KBM-7 (cell line): ENCODE results near the gene SLC25A10.
"Not testable (repeated sequence)": the region's sequence is repeated elsewhere in the genome, so short reads cannot be mapped to it uniquely, and the experiment has no call there.

ENCODE experiments used
- DNase-seq: peaks from one replicate; pipeline ENCODE4 v3.0.0-alpha.2; 2015
- in situ Hi-C: fragments of 300-500 bp; cut with MboI; formaldehyde crosslinking; loops from 2 replicates; pipeline ENCODE4 v1.14.3; 2020; ENCODE audit warnings: low sequenced_read_pairs, low pct_unique_long_range_greater_than_20kb, mixed read lengths

SLC25A10 gene, protein sequence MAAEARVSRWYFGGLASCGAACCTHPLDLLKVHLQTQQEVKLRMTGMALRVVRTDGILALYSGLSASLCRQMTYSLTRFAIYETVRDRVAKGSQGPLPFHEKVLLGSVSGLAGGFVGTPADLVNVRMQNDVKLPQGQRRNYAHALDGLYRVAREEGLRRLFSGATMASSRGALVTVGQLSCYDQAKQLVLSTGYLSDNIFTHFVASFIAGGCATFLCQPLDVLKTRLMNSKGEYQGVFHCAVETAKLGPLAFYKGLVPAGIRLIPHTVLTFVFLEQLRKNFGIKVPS

DNA sequence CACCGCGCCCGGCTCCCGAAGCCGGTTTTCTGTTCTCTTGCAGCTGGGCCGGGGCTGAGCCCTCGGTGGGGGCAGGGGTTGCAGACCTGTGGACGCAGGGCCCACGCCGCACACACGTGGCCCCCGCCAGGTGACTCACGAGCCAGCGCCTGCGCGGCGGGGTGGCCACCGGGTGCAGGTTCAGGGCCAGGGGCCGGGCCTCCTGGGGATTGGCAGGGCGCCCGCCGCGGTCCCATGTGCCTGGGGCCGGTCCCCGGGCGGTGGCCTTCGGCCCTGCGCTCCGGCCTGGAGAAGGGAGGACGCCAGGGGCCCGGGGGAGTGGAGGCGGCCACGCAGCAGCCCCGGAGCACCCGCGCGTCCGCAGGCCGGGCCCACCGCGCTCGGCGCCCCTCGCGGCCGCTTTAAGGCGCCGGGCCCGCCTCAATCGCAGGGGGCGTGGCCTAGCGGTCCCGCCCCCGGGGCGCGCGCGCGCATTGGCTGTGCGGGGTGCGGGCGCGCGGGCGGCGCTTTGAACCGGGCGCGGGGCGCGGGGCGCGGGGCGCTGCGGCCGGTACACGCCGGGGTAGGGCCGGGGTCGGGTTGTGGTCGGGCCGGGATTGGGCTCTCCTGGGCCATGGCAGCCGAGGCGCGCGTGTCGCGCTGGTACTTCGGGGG is at the start of gene SLC25A10:
SLC25A10 (plus strand) TSS at position 471 of the 654 bp plus-strand sequence; CDS start at position 614, 143 bp downstream.
- in situ Hi-C loops = no loop called here
- DNase-seq = peak; percentile 80

DNA sequence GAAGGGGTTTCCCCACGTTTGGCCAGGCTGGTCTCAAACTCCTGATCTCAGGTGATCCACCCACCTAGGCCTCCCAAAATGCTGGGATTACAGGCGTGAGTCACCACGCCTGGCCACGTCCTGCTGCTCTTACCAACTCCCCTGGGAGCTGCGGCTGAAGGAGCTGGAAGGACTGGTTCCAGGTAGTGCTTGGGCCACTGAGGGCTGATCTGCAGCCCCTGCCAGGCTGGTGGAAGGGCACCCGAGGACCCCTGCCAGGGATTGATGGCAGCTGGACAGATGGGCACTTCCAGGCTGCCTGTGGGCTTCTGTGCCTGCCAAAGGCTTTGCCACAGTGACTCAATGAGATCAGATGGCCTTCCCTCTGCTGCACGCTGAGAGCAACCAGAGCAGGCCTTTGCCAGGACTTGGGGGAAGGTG is 48.0 kb upstream of the SLC25A10 start:
- in situ Hi-C loops = no loop called here
- DNase-seq = no peak

DNA sequence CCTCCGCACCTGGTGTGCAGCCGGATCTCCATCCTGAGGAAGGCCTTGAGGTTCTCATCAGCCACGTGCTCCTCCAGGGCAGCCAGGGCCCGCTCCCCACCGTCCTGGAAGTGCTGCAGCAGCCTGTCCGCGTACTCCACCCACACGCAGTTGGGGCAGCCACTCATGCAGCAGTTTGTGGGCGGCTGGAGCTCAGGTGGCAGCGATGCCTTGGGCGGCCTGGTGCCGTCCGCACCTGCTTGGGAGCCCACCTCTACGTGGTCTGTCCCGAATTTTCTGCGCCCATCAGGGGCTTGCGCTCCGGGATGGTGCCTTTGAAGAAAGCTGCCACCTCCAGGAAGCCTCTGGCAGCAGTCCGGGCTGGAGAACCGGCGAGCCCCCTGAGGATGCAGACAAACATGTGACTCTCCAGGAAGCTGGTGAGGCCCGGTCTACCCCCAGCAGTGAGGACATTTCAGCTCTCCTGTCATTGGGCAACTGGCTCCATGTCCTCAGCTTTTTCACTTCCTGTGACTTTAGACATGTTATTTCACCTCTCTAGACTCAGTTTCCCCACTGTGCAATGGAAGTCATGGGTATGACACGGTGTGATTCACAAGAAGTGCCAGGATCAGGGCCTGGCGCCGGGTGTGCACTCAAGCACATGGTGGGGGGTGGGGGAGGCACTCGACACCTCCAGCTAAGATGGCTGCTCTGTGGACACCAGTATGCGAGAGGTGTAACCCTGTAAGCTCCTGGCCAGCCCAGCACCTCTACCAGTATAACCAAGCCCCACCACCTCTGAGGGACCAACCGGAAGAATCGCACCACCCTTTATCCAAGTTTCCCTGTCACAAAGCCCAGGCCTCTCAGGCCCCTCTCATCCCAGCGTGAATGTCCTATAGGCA is 46.6 kb upstream of the SLC25A10 start:
- DNase-seq = peak; percentile 39
- in situ Hi-C loops = no loop called here

DNA sequence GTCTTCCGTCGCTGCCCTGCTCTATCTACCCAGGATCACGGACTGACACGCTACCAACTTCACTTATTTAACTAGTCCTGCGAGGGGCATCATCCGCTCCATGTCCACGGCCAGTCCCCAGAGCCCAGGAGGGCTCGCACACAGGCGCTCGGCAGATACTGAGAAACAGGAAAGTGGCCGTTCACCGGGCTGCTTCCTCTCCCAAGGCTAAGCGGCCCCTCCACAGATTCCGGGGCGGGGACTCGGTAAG is 46.1 kb upstream of the SLC25A10 start:
- in situ Hi-C loops = no loop called here
- DNase-seq = no peak

DNA sequence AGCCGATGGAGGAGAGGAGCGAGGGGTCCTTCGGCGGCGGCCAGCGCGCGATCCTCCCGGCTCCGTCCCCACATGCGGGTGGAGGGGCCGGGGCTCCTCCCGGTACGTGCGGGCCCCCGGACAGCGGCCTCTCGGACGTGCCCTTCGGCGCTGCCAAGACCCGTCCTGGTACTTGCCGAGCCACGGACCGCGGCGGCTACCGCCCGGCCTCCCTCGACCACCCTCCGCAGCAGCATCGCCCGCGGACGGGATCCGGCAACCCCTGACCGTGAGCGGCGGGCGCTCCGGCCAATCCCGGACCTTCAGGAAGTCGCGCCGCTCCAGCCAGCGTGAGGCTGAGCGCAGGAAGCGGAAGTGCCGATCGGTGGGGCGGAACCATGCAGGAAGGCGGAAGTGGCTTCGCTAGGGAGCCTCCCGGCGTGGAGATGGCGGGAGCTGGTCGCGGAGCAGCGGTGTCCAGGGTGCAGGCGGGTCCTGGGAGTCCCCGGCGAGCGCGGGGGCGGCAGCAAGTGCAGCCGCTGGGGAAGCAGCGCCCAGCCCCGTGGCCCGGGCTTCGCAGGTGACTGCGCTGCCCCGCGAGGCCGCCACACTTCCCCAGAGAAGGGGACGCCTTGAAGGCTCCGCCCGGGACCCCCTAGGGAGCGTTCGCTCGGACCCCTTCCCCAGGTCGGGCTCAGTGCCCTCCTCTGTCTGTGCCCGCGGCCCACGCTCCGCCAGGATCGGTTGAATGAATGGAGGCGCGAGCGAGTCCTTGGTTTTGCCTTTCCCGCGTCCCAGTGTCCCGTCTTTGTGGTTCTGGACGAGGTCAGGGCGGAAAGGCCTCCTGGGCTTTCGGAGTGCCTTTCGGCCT is 45.5 kb upstream of the SLC25A10 start, which contains the start of the genes CCDC137 and OXLD1:
CCDC137 (plus strand) TSS at position 396 of the 850 bp plus-strand sequence; CDS start at position 426, 30 bp downstream.
OXLD1 (minus strand) TSS at position 264 of the 850 bp plus-strand sequence; CDS start at position 236, 28 bp downstream.
- in situ Hi-C loops = no loop called here

DNA sequence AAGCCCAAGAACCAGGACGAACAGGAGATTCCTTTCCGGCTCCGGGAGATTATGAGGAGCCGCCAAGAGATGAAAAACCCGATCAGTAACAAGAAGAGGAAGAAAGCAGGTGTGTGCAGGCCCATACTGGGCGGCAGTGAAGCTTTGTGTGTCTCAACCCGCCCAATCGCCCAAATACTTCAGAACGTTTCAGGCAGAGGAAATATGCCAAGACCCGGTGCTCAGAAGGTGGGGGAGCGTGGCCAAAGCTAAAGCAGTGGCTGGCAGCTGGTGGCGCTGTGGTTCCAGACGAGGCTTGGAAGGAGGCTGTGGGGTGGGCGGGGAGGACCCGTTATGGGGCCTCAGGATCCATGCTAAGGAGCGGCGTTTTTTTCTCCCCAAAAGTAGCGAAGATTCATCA is 44.3 kb upstream of the SLC25A10 start:
- peak; percentile 62 for DNase-seq
- in situ Hi-C loops = no loop called here

More for the DNA sequence above, 45.5 kb upstream of the SLC25A10 start, which contains the start of the genes CCDC137 and OXLD1:
- peak; percentile 94 for DNase-seq

DNA sequence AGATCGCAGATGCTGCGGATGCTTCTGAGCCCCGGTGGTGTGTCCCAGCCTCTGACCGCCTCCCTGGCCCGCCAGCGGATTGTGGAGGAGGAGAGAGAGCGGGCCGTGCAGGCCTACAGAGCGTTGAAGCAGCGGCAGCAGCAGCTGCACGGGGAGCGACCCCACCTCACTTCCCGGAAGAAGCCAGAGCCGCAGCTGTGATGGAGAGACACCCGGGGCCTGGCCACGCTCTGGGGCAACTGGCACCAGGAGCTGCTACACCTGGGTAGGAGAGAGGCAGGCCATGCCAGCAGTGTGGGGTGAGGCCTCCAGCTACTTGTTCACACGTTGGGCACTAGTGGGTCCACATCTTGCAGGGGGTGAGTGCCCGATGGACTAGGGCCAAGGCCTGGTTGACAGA is 39.6 kb upstream of the SLC25A10 start:
- in situ Hi-C loops = no loop called here
- no peak for DNase-seq

DNA sequence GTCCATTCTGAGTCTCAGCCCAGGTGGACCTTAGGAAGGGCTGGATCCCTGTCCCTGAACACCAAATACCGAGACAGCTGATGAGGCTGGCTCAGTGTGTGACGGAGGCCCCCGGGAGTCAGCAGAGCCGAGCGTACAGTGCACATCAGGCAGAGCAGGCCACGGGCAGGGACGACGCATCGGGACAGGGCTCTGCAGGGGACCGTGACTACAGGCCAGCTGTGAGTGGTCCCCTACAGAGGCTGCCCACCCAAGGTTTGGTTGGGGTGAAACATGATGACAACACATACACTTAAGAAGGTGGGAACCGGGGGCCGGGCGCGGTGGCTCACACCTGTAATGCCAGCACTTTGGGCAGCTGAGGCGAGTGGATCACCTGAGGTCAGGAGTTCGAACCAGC is 39.1 kb upstream of the SLC25A10 start:
- in situ Hi-C loops = no loop called here

DNA sequence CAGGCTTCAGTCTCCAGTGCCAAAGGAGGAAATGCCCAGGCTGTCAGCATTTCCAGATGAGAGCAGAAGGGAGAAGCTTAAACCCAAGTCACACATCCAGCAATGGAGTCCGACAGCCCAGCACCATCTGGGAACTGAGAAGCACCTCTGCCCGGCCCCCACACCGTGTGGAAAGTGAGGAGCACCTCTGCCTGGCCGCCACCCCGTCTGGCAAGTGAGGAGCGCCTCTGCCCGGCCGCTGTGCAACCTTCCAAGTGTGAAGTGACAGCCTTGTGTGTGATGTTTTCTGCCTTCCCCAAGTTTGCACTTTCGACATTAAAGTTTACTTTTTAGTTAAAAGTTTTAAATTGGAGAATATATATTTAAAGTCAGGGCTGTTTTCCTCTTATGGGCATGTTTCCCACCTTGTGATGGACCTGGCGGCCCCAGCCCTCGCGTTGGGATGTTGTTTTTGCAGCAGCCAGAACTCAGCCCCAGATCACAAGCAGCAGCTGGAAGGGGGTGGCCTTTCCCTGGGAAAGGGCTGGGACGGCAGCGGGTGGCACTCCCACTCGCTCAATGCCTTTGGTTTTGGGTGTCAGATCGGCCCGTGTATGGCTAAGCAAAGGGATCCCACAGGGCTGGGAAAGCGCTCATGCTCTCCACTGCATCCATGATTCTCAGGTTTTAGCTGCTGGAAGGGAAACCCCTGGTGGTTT is 38.4 kb upstream of the SLC25A10 start:
- in situ Hi-C loops = no loop called here
- no peak for DNase-seq

More for the DNA sequence above, 39.1 kb upstream of the SLC25A10 start:
- no peak for DNase-seq

DNA sequence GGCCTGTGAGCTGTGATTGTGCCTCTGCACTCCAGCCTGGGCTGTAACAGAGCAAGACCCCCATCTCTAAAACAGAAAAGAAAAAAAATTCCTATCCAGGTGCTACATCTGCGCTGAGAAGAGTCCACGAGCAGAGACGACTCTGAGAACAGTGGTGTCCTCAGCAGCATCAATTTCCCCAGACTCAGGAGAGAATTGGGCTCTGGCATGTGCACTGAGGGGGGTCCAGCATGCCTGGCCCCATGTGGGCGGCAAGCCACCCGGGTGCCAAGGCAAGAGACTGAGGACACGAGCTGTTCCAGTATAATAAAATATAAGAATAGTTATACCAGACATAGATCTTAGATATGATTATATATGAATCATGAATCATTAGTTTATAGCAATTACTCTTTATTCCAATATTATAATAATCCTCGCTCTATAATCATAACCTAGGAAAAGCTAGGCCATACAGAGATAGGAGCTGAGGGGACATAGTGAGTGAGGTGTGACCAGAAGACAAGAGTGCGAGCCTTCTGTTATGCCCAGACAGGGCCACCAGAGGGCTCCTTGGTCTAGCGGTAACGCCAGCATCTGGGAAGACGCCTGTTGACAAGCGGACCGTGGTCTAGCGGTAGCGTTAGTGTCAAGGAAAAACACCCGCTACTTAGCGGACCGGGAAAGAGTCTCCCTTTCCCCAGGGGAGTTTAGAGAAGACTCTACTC is 36.4 kb upstream of the SLC25A10 start:
- in situ Hi-C loops = not testable (repeated sequence)
- peak; percentile 70 for DNase-seq

DNA sequence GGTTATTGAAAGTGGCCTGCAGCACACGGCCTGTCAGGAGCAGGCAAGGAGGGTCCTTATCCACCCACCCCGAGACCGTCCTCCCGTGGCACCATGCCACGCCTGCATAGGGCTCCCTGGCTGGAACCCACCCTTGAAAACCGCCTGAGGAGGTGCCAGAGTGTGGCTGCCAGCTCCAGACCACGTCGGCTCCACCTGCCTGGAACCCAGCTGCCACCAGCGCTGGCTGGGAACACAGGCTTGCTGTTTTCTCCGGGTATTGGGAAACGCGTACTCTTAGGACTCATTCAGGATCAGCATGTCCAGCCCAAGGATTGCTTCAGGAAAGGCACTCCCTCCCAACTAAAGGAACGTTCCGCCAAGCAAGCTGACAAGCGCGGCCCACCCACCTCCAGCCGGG is 35.2 kb upstream of the SLC25A10 start:
- in situ Hi-C loops = no loop called here
- DNase-seq = no peak

DNA sequence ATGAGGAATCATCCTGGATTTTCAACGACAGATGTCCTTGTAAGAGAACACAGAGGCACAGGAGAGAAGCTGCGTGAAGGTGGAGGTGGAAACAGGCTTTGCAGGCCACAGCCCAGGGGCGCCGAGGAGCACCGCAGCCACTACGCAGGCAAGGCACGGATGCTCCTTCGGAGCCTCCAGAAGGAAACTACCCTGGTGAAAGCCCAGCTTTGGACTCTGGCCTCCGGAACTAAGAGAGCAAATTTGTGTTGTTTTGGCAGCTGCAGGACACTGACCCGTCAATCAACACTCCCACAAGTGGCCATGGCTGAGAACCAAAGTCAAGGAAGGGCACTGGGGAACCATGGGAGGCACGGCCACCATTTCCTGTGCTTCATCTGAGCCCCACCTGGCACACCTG is 31.9 kb upstream of the SLC25A10 start:
- in situ Hi-C loops = no loop called here
- no peak for DNase-seq

DNA sequence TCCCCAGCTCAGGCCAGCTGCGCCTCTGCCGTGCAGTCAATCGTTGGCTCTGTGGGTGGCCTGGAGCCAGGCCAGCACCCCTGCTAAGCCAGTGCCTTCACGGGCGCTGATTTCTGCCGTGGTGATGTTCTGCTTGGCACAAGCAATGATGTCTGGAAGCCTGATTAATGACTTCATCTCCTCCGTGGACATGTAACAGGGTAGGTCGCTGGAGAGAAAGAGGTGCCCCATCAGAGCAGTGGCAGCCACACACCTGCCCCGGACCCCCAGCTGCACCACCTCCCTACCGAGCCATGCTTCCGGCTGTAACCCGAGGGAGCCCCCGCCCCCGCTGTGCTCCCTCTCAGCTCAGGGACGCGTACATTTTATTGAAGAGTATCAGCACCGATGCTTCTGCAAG is 30.4 kb upstream of the SLC25A10 start:
- no peak for DNase-seq
- in situ Hi-C loops = no loop called here

DNA sequence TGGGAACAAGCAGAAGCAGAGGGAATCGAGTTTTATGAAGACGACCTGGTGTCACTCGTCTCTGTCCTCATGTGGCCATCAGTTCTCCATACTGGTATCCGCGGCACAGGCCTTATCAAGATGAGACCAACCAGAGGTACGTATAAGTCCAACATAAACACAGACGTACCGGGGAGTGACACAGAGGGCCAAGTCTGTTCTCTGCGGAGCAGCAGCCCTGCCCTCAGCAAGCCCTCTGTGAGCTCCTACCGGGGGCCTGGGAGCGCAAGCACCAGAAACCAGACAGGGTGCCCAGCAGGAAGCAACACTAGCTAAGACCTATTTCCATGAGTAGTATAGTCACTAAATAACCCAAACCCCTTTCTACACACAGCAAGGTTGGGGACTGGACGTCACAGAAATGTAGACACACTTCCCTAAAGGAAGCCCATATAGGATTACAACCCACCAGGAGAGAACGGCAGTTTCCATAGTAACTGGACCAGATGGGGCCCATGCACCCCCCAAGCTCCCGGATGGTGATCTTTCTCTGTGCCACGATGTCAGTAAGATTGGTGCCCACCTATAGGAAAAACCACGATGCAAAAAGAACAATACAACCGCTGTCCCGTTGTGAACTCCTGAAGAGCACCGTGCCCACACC is 29.4 kb upstream of the SLC25A10 start:
- peak; percentile 36 for DNase-seq
- in situ Hi-C loops = no loop called here

DNA sequence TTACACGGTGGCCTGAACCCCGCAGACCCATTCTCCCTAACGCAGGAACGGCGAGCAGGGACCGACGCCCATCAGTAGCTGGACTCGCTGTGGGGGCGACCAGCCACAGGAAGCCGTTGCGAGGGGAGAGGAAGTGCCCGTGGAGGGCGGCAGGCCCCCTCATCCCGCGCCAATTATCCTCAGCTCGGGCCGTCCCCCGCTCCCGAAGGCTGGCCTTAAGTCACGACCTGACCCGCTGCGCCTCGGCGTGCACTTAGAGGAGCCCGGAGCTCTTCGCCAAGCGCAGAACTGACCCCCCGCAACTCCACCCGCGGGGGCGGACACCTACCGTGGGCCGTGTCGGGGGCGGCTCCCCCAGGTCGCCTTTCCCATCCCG is 28.9 kb upstream of the SLC25A10 start:
- peak; percentile 31 for DNase-seq
- in situ Hi-C loops = no loop called here

DNA sequence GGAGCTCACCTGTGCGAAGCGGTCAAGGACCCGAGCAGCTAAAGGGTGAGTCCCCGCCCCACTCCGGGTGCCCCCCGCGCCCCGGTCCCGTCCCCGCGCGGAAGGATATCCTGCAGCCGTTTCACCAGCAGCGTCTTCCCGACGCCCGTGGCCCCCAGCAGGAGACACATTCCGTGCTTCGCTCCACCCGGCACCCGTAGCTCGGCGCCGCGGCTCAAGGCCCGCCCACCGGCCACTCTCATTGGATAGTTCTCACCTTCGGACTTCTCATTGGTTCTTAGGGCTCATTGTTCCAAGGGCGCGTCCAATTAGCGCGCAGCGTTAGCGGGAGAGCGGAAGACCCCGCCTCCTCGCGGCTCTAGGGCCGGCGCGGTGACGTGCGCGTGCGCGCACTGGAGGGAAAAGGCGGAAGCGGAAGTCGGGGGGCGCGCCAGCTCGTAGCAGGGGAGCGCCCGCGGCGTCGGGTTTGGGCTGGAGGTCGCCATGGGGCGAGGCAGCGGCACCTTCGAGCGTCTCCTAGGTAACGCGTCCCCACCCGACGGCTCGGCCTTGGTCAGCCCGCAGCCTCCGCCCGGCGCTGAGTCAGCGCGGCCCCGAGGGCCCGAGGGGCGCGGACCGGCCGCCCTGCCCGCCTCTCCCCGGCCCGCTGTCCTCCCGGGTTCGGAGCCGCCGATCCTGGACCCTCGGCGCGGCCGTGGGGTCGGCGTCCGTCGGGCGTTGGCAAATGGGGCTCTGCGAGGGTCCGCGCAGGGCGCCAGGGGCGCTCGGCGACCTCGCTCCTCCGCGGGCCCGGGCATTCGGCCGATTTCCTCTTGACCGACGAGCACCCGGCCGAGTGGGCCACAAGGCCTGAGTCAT is 28.3 kb upstream of the SLC25A10 start, which contains the start of the genes ARL16 and HGS:
ARL16 (minus strand) TSS at position 214 of the 858 bp plus-strand sequence; CDS start at position 170, 44 bp downstream.
HGS (plus strand) TSS at position 428 of the 858 bp plus-strand sequence; CDS start at position 484, 56 bp downstream.
- in situ Hi-C loops = no loop called here
- DNase-seq = peak; percentile 99
